HL-60 (cell line): ENCODE results near the gene GFRA1.

Source experiments
- DNase-seq, 2 experiments: peaks; one replicate each; pipeline ENCODE4 v3.0.0-alpha.2; 2010 to 2020; ENCODE audit warnings: low read depth in 1 of 2, low spot score in 1 of 2
- H3K27ac ChIP-seq: fragments of 250-450 bp; sonication (Bioruptor Pico); replicated peaks from 2 replicates; pipeline ENCODE4 v1.5.1; 2020; ENCODE audit warnings: mild to moderate bottlenecking, moderate library complexity
- H3K27me3 ChIP-seq: fragments of 250-450 bp; sonication (Bioruptor Pico); 2 replicates; pipeline ENCODE4 v1.5.1; 2021; ENCODE audit warnings: mild to moderate bottlenecking, moderate library complexity; ENCODE audit not compliant: insufficient read depth, poor library complexity, severe bottlenecking
- H3K4me3 ChIP-seq: replicated peaks from 2 replicates; pipeline ENCODE4 v1.5.1; 2011; ENCODE audit warnings: mild to moderate bottlenecking, control low read depth, low read length; ENCODE audit not compliant: insufficient read depth
- GABPA ChIP-seq: IDR thresholded peaks from 2 replicates; pipeline ENCODE4 v1.6.1; 2012; ENCODE audit warnings: low read depth
- POLR2AphosphoS5 ChIP-seq: IDR thresholded peaks from 2 replicates; pipeline ENCODE4 v1.6.1; 2012; ENCODE audit warnings: low read depth
- SPI1 ChIP-seq: IDR thresholded peaks from 2 replicates; pipeline ENCODE4 v1.6.1; 2012; ENCODE audit warnings: low read depth, mild to moderate bottlenecking, borderline replicate concordance
- TF ChIP-seq, protein P1 (sequence below): IDR thresholded peaks from 2 replicates; pipeline ENCODE4 v1.6.1; 2012; ENCODE audit warnings: low read depth; ENCODE audit not compliant: insufficient replicate concordance
- TF ChIP-seq, protein P2 (sequence below): IDR thresholded peaks from one replicate; pipeline ENCODE4 v1.5.1; 2011; ENCODE audit warnings: low read length, control low read depth, inconsistent platforms; ENCODE audit not compliant: insufficient read depth

The GFRA1 gene

GRCh38 chr10:116070743-116071320 is 202.2 kb downstream of the GFRA1 start:
- DNase-seq = no peak
- no peaks in the 10 kb centered on the region for H3K27me3 ChIP-seq

DNA sequence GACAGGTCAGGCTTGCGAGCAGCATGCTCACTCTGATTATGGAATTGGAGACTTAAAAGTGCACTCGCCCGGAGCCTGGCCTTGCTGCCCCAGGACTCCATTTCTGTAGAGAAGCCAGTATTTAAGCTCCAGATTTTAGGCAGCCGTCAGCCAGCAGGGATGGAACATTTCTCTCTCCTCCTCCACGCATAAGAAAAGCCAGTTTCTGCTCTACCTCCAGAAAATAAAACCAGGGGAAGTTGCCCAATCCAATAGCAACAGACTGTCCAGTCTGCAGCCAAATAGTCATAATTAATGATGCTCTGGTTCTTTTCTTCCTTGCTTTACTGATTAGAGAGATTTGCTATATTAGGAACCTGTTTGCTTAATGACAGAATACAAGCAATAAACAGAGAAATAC is 203.2 kb downstream of the GFRA1 start:
- H3K27ac ChIP-seq = no peak overlapping the region
- TF ChIP-seq SPI1 (no peak), GABPA (no peak), POLR2AphosphoS5 (no peak)
- TF ChIP-seq, protein P1, sequence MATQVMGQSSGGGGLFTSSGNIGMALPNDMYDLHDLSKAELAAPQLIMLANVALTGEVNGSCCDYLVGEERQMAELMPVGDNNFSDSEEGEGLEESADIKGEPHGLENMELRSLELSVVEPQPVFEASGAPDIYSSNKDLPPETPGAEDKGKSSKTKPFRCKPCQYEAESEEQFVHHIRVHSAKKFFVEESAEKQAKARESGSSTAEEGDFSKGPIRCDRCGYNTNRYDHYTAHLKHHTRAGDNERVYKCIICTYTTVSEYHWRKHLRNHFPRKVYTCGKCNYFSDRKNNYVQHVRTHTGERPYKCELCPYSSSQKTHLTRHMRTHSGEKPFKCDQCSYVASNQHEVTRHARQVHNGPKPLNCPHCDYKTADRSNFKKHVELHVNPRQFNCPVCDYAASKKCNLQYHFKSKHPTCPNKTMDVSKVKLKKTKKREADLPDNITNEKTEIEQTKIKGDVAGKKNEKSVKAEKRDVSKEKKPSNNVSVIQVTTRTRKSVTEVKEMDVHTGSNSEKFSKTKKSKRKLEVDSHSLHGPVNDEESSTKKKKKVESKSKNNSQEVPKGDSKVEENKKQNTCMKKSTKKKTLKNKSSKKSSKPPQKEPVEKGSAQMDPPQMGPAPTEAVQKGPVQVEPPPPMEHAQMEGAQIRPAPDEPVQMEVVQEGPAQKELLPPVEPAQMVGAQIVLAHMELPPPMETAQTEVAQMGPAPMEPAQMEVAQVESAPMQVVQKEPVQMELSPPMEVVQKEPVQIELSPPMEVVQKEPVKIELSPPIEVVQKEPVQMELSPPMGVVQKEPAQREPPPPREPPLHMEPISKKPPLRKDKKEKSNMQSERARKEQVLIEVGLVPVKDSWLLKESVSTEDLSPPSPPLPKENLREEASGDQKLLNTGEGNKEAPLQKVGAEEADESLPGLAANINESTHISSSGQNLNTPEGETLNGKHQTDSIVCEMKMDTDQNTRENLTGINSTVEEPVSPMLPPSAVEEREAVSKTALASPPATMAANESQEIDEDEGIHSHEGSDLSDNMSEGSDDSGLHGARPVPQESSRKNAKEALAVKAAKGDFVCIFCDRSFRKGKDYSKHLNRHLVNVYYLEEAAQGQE = no peak
- TF ChIP-seq, protein P2, sequence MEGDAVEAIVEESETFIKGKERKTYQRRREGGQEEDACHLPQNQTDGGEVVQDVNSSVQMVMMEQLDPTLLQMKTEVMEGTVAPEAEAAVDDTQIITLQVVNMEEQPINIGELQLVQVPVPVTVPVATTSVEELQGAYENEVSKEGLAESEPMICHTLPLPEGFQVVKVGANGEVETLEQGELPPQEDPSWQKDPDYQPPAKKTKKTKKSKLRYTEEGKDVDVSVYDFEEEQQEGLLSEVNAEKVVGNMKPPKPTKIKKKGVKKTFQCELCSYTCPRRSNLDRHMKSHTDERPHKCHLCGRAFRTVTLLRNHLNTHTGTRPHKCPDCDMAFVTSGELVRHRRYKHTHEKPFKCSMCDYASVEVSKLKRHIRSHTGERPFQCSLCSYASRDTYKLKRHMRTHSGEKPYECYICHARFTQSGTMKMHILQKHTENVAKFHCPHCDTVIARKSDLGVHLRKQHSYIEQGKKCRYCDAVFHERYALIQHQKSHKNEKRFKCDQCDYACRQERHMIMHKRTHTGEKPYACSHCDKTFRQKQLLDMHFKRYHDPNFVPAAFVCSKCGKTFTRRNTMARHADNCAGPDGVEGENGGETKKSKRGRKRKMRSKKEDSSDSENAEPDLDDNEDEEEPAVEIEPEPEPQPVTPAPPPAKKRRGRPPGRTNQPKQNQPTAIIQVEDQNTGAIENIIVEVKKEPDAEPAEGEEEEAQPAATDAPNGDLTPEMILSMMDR = no peak
- H3K4me3 ChIP-seq = no peak overlapping the region
- no peaks in the 10 kb centered on the region for H3K27me3 ChIP-seq
- DNase-seq = no peak

More at GRCh38 chr10:116070743-116071320, 202.2 kb downstream of the GFRA1 start:
- Histone ChIP-seq H3K4me3 (no peak overlapping the region), H3K27ac (no peak overlapping the region)
- TF ChIP-seq POLR2AphosphoS5 (no peak), GABPA (no peak), SPI1 (no peak)
- TF ChIP-seq, protein P2 = no peak
- TF ChIP-seq, protein P1 = no peak

GRCh38 chr10:116067825-116068224 is 205.2 kb downstream of the GFRA1 start:
- Histone ChIP-seq H3K4me3 (no peak overlapping the region), H3K27me3 (no peaks in the 10 kb centered on the region), H3K27ac (no peak overlapping the region)
- TF ChIP-seq, protein P2 = no peak
- TF ChIP-seq, protein P1 = no peak
- TF ChIP-seq SPI1 = no peak
- no peak for TF ChIP-seq GABPA
- no peak for TF ChIP-seq POLR2AphosphoS5
- no peak for DNase-seq
